Measurements from ENCODE around the gene HS3ST1. TPM values are rescaled to one million over a fixed set of nuclear protein-coding genes. Genes with fewer than 3 reads are reported as not detected.
A peak's percentile ranks its signal among the peaks of the same experiment; 100 is the strongest.

The HS3ST1 gene
- 1 to 10 TPM; 4.8 to 7.7 TPM for total RNA-seq
- polyA plus RNA-seq (ENCODE audit: insufficient read length in 2 of 2), result 10 to 100 TPM in 1 of 2 donors, 1 to 10 TPM in 1; 8.7 to 12.8 TPM
- long read RNA-seq, donor 1, full-length matches to known transcripts, result 11 of 11 reads
- long read RNA-seq, donor 1, partial matches to known transcripts, result 0 of 11 reads
- long read RNA-seq, donor 1, other reads (novel, unspliced or antisense), result 0 of 11 reads
- long read RNA-seq, donor 2, full-length matches to known transcripts, result 4 of 4 reads
- long read RNA-seq, donor 2, partial matches to known transcripts, result 0 of 4 reads
- long read RNA-seq, donor 2, other reads (novel, unspliced or antisense), result 0 of 4 reads
- long read RNA-seq, donor 3, full-length matches to known transcripts, result 7 of 7 reads
- long read RNA-seq, donor 3, partial matches to known transcripts, result 0 of 7 reads
- long read RNA-seq, donor 3, other reads (novel, unspliced or antisense), result 0 of 7 reads
- long read RNA-seq, donor 4, full-length matches to known transcripts, result 5 of 5 reads
- long read RNA-seq, donor 4, partial matches to known transcripts, result 0 of 5 reads
- long read RNA-seq, donor 4, other reads (novel, unspliced or antisense), result 0 of 5 reads

GRCh38 chr4:11428231-11428898, at the start of gene HS3ST1:
Gene HS3ST1 (minus strand): TSS chr4:11428894. CDS start chr4:11400005, 28,889 bp downstream.
- Histone ChIP-seq H3K36me3 (ENCODE audit: control insufficient read depth, insufficient read depth, low read length) (no peaks in the 10 kb centered on the region), H3K27me3 (ENCODE audit: control insufficient read depth, insufficient read depth, low read length) (peaks cover 15% of the 10 kb centered on the region), H3K9me3 (ENCODE audit: control insufficient read depth, insufficient read depth, low read length) (no peaks in the 10 kb centered on the region), H3K4me1 (ENCODE audit: control insufficient read depth, insufficient read depth, low read length) (peaks cover 37% of the 10 kb centered on the region), H3K27ac (ENCODE audit: low read depth, low read length) (peak within 1 kb of the TSS; percentile 61), H3K4me3 (ENCODE audit: low read depth, low read length) (peak within 1 kb of the TSS; percentile 71)
- DNase-seq (ENCODE audit: low read depth in 4 of 6, low spot score in 6 of 6), result peak in 2 of 6 donors; percentile 59 to 64
- under 1% methylated on average over 41 of the region's 43 CpGs for WGBS (ENCODE audit: insufficient coverage)

GRCh38 chr4:11475871-11476270, 47.2 kb upstream of the HS3ST1 start:
- H3K4me3 ChIP-seq (ENCODE audit: low read depth, low read length), result no peak overlapping the region
- WGBS (ENCODE audit: insufficient coverage), result no CpG with 5 or more reads among the region's 2 CpGs
- no peaks in the 10 kb centered on the region for H3K36me3 ChIP-seq (ENCODE audit: control insufficient read depth, insufficient read depth, low read length)
- no peak for DNase-seq (ENCODE audit: low read depth in 4 of 6, low spot score in 6 of 6)
- H3K4me1 ChIP-seq (ENCODE audit: control insufficient read depth, insufficient read depth, low read length), result no peaks in the 10 kb centered on the region
- H3K27ac ChIP-seq (ENCODE audit: low read depth, low read length), result no peak overlapping the region
- no peaks in the 10 kb centered on the region for H3K27me3 ChIP-seq (ENCODE audit: control insufficient read depth, insufficient read depth, low read length)
- H3K9me3 ChIP-seq (ENCODE audit: control insufficient read depth, insufficient read depth, low read length), result no peaks in the 10 kb centered on the region

GRCh38 chr4:11474146-11474545, 45.5 kb upstream of the HS3ST1 start:
- DNase-seq (ENCODE audit: low read depth in 4 of 6, low spot score in 6 of 6), result no peak
- H3K4me3 ChIP-seq (ENCODE audit: low read depth, low read length), result no peak overlapping the region
- H3K4me1 ChIP-seq (ENCODE audit: control insufficient read depth, insufficient read depth, low read length), result no peaks in the 10 kb centered on the region
- no CpG with 5 or more reads among the region's 1 CpG for WGBS (ENCODE audit: insufficient coverage)
- no peaks in the 10 kb centered on the region for H3K36me3 ChIP-seq (ENCODE audit: control insufficient read depth, insufficient read depth, low read length)
- H3K9me3 ChIP-seq (ENCODE audit: control insufficient read depth, insufficient read depth, low read length), result no peaks in the 10 kb centered on the region
- no peaks in the 10 kb centered on the region for H3K27me3 ChIP-seq (ENCODE audit: control insufficient read depth, insufficient read depth, low read length)
- H3K27ac ChIP-seq (ENCODE audit: low read depth, low read length), result no peak overlapping the region

- WGBS (ENCODE audit: insufficient coverage), result no CpG with 5 or more reads among the region's 3 CpGs
- peak in 1 of 6 donors; percentile 16 for DNase-seq (ENCODE audit: low read depth in 4 of 6, low spot score in 6 of 6)
- H3K27ac ChIP-seq (ENCODE audit: low read depth, low read length), result no peak overlapping the region
- H3K4me3 ChIP-seq (ENCODE audit: low read depth, low read length), result no peak overlapping the region
- H3K4me1 ChIP-seq (ENCODE audit: control insufficient read depth, insufficient read depth, low read length), result no peaks in the 10 kb centered on the region
- H3K27me3 ChIP-seq (ENCODE audit: control insufficient read depth, insufficient read depth, low read length), result no peaks in the 10 kb centered on the region
- H3K36me3 ChIP-seq (ENCODE audit: control insufficient read depth, insufficient read depth, low read length), result no peaks in the 10 kb centered on the region
- H3K9me3 ChIP-seq (ENCODE audit: control insufficient read depth, insufficient read depth, low read length), result no peaks in the 10 kb centered on the region
Observed at GRCh38 chr4:11472535-11472934, 43.8 kb upstream of the HS3ST1 start.

- Histone ChIP-seq H3K27ac (ENCODE audit: low read depth, low read length) (no peak overlapping the region), H3K36me3 (ENCODE audit: control insufficient read depth, insufficient read depth, low read length) (no peaks in the 10 kb centered on the region), H3K9me3 (ENCODE audit: control insufficient read depth, insufficient read depth, low read length) (no peaks in the 10 kb centered on the region), H3K4me3 (ENCODE audit: low read depth, low read length) (no peak overlapping the region), H3K27me3 (ENCODE audit: control insufficient read depth, insufficient read depth, low read length) (no peaks in the 10 kb centered on the region), H3K4me1 (ENCODE audit: control insufficient read depth, insufficient read depth, low read length) (no peaks in the 10 kb centered on the region)
- WGBS (ENCODE audit: insufficient coverage), result 79% methylated on average over 3 of the region's 4 CpGs
- DNase-seq (ENCODE audit: low read depth in 4 of 6, low spot score in 6 of 6), result no peak
Observed at GRCh38 chr4:11471618-11472017, 42.9 kb upstream of the HS3ST1 start.

GRCh38 chr4:11471046-11471441, 42.4 kb upstream of the HS3ST1 start:
- Histone ChIP-seq H3K9me3 (ENCODE audit: control insufficient read depth, insufficient read depth, low read length) (no peaks in the 10 kb centered on the region), H3K27me3 (ENCODE audit: control insufficient read depth, insufficient read depth, low read length) (no peaks in the 10 kb centered on the region), H3K27ac (ENCODE audit: low read depth, low read length) (no peak overlapping the region), H3K4me3 (ENCODE audit: low read depth, low read length) (no peak overlapping the region), H3K4me1 (ENCODE audit: control insufficient read depth, insufficient read depth, low read length) (no peaks in the 10 kb centered on the region), H3K36me3 (ENCODE audit: control insufficient read depth, insufficient read depth, low read length) (no peaks in the 10 kb centered on the region)
- no peak for DNase-seq (ENCODE audit: low read depth in 4 of 6, low spot score in 6 of 6)
- no CpG with 5 or more reads among the region's 3 CpGs for WGBS (ENCODE audit: insufficient coverage)

- H3K27ac ChIP-seq (ENCODE audit: low read depth, low read length), result no peak overlapping the region
- no peak for DNase-seq (ENCODE audit: low read depth in 4 of 6, low spot score in 6 of 6)
- H3K9me3 ChIP-seq (ENCODE audit: control insufficient read depth, insufficient read depth, low read length), result no peaks in the 10 kb centered on the region
- no peaks in the 10 kb centered on the region for H3K36me3 ChIP-seq (ENCODE audit: control insufficient read depth, insufficient read depth, low read length)
- 61% methylated on average over 3 of the region's 4 CpGs for WGBS (ENCODE audit: insufficient coverage)
- H3K4me3 ChIP-seq (ENCODE audit: low read depth, low read length), result no peak overlapping the region
- no peaks in the 10 kb centered on the region for H3K27me3 ChIP-seq (ENCODE audit: control insufficient read depth, insufficient read depth, low read length)
- H3K4me1 ChIP-seq (ENCODE audit: control insufficient read depth, insufficient read depth, low read length), result no peaks in the 10 kb centered on the region
Observed at GRCh38 chr4:11470438-11471045, 41.8 kb upstream of the HS3ST1 start.

GRCh38 chr4:11469650-11470437, 41.1 kb upstream of the HS3ST1 start:
- Histone ChIP-seq H3K27me3 (ENCODE audit: control insufficient read depth, insufficient read depth, low read length) (no peaks in the 10 kb centered on the region), H3K4me1 (ENCODE audit: control insufficient read depth, insufficient read depth, low read length) (no peaks in the 10 kb centered on the region), H3K27ac (ENCODE audit: low read depth, low read length) (no peak overlapping the region), H3K4me3 (ENCODE audit: low read depth, low read length) (no peak overlapping the region), H3K36me3 (ENCODE audit: control insufficient read depth, insufficient read depth, low read length) (no peaks in the 10 kb centered on the region), H3K9me3 (ENCODE audit: control insufficient read depth, insufficient read depth, low read length) (no peaks in the 10 kb centered on the region)
- no peak for DNase-seq (ENCODE audit: low read depth in 4 of 6, low spot score in 6 of 6)
- WGBS (ENCODE audit: insufficient coverage), result 66% methylated on average over 2 of the region's 8 CpGs

GRCh38 chr4:11468901-11469300, 40.2 kb upstream of the HS3ST1 start:
- H3K4me1 ChIP-seq (ENCODE audit: control insufficient read depth, insufficient read depth, low read length), result no peaks in the 10 kb centered on the region
- no peaks in the 10 kb centered on the region for H3K9me3 ChIP-seq (ENCODE audit: control insufficient read depth, insufficient read depth, low read length)
- no peaks in the 10 kb centered on the region for H3K27me3 ChIP-seq (ENCODE audit: control insufficient read depth, insufficient read depth, low read length)
- WGBS (ENCODE audit: insufficient coverage), result 100% methylated on average over 3 of the region's 4 CpGs
- no peak for DNase-seq (ENCODE audit: low read depth in 4 of 6, low spot score in 6 of 6)
- H3K36me3 ChIP-seq (ENCODE audit: control insufficient read depth, insufficient read depth, low read length), result no peaks in the 10 kb centered on the region
- no peak overlapping the region for H3K4me3 ChIP-seq (ENCODE audit: low read depth, low read length)
- H3K27ac ChIP-seq (ENCODE audit: low read depth, low read length), result no peak overlapping the region

Measured in spinal cord (tissue), 10 donors.